ENCODE data around the gene LCN9. TPM values are rescaled to one million over a fixed set of nuclear protein-coding genes. Genes with fewer than 3 reads are reported as not detected.

Gene LCN9
- total and polyA plus RNA-seq, 2 of the 4 experiments (the other 2 are of a cell fraction): not detected

GRCh38 chr9:135711391-135711790 lies 48.3 kb downstream of the LCN9 start:
- dilution Hi-C loops (cut with HindIII; ENCODE audit: low sequenced_read_pairs, unreplicated experiment): no loop called here
- POLR2A ChIA-PET (ENCODE audit: unreplicated experiment): no interaction called here
- WGBS, 2 experiments (ENCODE audit: extremely low coverage in 2 of 2, insufficient read length in 1 of 2): 64% methylated on average over 11 of the region's 12 CpGs; no CpG with 5 or more reads in 1 of the 2 experiments

More at GRCh38 chr9:135711391-135711790, 48.3 kb downstream of the LCN9 start:
- no peak overlapping the region for H2AK5ac ChIP-seq (ENCODE audit: low read depth, low read length)
- DNase-seq (no peak), ATAC-seq (ENCODE audit: low read depth) (no peak)
- no peak overlapping the region for H4K91ac ChIP-seq (ENCODE audit: insufficient read depth, low read depth, low read length)
- intact Hi-C loops (cut with micrococcal nuclease) (no loop called here), in situ Hi-C loops (cut with MboI; ENCODE audit: low sequenced_read_pairs) (no loop called here)
- no peak overlapping the region for H3K27ac ChIP-seq (ENCODE audit: insufficient read depth, low read length)
- no peak overlapping the region for H2BK5ac ChIP-seq (ENCODE audit: low read depth, low read length, poor library complexity, severe bottlenecking)
- no peak overlapping the region for H3K18ac ChIP-seq (ENCODE audit: low read depth, low read length)
- H3K14ac ChIP-seq (replicated peaks; ENCODE audit: low read depth, low read length): no peak overlapping the region
- H2AFZ ChIP-seq (replicated peaks; ENCODE audit: low read length, poor library complexity): no peak overlapping the region
- no peak overlapping the region for H2BK120ac ChIP-seq (ENCODE audit: low read depth, low read length)
- TF ChIP-seq MAFK (IDR thresholded peaks at IDR 0.05; ENCODE audit: low read depth, low read length) (no peak), RAD21 (IDR thresholded peaks at IDR 0.05; ENCODE audit: low read length) (no peak), BHLHE40 (IDR thresholded peaks at IDR 0.05; ENCODE audit: low read depth, low read length) (no peak), CEBPB (IDR thresholded peaks at IDR 0.05; ENCODE audit: low read depth, low read length) (no peak), POLR2A (IDR thresholded peaks at IDR 0.05; ENCODE audit: low read depth, low read length) (no peak), RFX5 (IDR thresholded peaks at IDR 0.05; ENCODE audit: low read depth, low read length) (no peak), CHD1 (IDR thresholded peaks at IDR 0.05; ENCODE audit: low read depth, low read length) (no peak), NFE2L2 (IDR thresholded peaks at IDR 0.05; ENCODE audit: low read depth, low read length) (no peak), FOS (IDR thresholded peaks at IDR 0.05; ENCODE audit: low read depth, low read length) (no peak), RCOR1 (IDR thresholded peaks at IDR 0.05; ENCODE audit: insufficient replicate concordance, low read length) (no peak), USF2 (IDR thresholded peaks at IDR 0.05; ENCODE audit: low read depth, low read length) (no peak), SMC3 (IDR thresholded peaks at IDR 0.05; ENCODE audit: low read depth, low read length) (no peak)
- TF ChIP-seq, protein P1, sequence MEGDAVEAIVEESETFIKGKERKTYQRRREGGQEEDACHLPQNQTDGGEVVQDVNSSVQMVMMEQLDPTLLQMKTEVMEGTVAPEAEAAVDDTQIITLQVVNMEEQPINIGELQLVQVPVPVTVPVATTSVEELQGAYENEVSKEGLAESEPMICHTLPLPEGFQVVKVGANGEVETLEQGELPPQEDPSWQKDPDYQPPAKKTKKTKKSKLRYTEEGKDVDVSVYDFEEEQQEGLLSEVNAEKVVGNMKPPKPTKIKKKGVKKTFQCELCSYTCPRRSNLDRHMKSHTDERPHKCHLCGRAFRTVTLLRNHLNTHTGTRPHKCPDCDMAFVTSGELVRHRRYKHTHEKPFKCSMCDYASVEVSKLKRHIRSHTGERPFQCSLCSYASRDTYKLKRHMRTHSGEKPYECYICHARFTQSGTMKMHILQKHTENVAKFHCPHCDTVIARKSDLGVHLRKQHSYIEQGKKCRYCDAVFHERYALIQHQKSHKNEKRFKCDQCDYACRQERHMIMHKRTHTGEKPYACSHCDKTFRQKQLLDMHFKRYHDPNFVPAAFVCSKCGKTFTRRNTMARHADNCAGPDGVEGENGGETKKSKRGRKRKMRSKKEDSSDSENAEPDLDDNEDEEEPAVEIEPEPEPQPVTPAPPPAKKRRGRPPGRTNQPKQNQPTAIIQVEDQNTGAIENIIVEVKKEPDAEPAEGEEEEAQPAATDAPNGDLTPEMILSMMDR (conservative IDR thresholded peaks at IDR 0.05; ENCODE audit: low read depth, low read length): no peak
- H3K23ac ChIP-seq (ENCODE audit: low read depth, low read length): no peak overlapping the region
- H3K9me3 ChIP-seq (ENCODE audit: control insufficient read depth, insufficient read depth, low read length): no peaks in the 10 kb centered on the region
- H4K8ac ChIP-seq (ENCODE audit: low read depth in 2 of 2, low read length in 2 of 2): no peak overlapping the region
- no peak overlapping the region for H3K9ac ChIP-seq (ENCODE audit: low read depth, low read length)
- no peaks in the 10 kb centered on the region for H3K79me1 ChIP-seq (ENCODE audit: low read depth in 1 of 2, low read length in 2 of 2)
- no peaks in the 10 kb centered on the region for H3K36me3 ChIP-seq (ENCODE audit: control insufficient read depth, insufficient read depth, low read length)
- no peak overlapping the region for H3K4ac ChIP-seq (ENCODE audit: low read depth, low read length)
- H2BK15ac ChIP-seq (ENCODE audit: low read depth, low read length): no peak overlapping the region
- H3K9me1 ChIP-seq (ENCODE audit: insufficient read depth, low read length): no peaks in the 10 kb centered on the region
- H3K4me2 ChIP-seq (ENCODE audit: low read depth, low read length): no peak overlapping the region
- H4K20me1 ChIP-seq (ENCODE audit: insufficient read depth, low read length): no peaks in the 10 kb centered on the region
- no TSS peak for BruUV-seq (replicated peaks)
- no peak overlapping the region for H3K56ac ChIP-seq (ENCODE audit: extremely low read depth, insufficient read depth, low read length)
- H3K4me3 ChIP-seq (ENCODE audit: insufficient read depth, low read depth, low read length): no peak overlapping the region
- H3K27me3 ChIP-seq (ENCODE audit: control insufficient read depth, insufficient read depth, low read length): peaks cover 27% of the 10 kb centered on the region
- no peak overlapping the region for H4K5ac ChIP-seq (ENCODE audit: low read depth, low read length)
- CTCF ChIA-PET: no interaction called here
- H3K4me1 ChIP-seq (ENCODE audit: control insufficient read depth, insufficient read depth, low read length): no peaks in the 10 kb centered on the region
- no peak overlapping the region for H2BK20ac ChIP-seq (ENCODE audit: low read depth, low read length)
- H2AK9ac ChIP-seq (replicated peaks; ENCODE audit: low read depth, low read length, poor library complexity): no peak overlapping the region
